Mesenchymal stem cell (in vitro differentiated cells and primary cell): Measurements from ENCODE around the gene SPPL2A.
A peak's percentile ranks its signal among the peaks of the same experiment; 100 is the strongest.
"Not testable (repeated sequence)": the region's sequence is repeated elsewhere in the genome, so short reads cannot be mapped to it uniquely, and the experiment has no call there.

Experiments
- DNase-seq: peaks from one replicate; pipeline ENCODE4 v3.0.0-alpha.2; 2013
- H2AFZ ChIP-seq: one replicate; pipeline ENCODE4 v1.6.1; 2013; ENCODE audit warnings: low read depth, mild to moderate bottlenecking, control low read depth, inconsistent platforms, low read length, moderate library complexity
- H2AK5ac ChIP-seq: 2 replicates; pipeline ENCODE4 v1.6.1; 2013; ENCODE audit warnings: low read length, moderate library complexity, mild to moderate bottlenecking, inconsistent platforms; ENCODE audit not compliant: severe bottlenecking
- H2BK120ac ChIP-seq: one replicate; pipeline ENCODE4 v1.6.1; 2013; ENCODE audit warnings: low read depth, mild to moderate bottlenecking, inconsistent platforms, low read length, moderate library complexity
- H2BK12ac ChIP-seq, 2 experiments: one replicate each; pipeline ENCODE4 v1.6.1; 2013; ENCODE audit warnings: inconsistent platforms in 2 of 2, low read length in 2 of 2, mild to moderate bottlenecking in 2 of 2, moderate library complexity in 2 of 2, control low read depth in 1 of 2
- H2BK15ac ChIP-seq: one replicate; pipeline ENCODE4 v1.6.1; 2013; ENCODE audit warnings: mild to moderate bottlenecking, low read depth, inconsistent platforms; ENCODE audit not compliant: poor library complexity, severe bottlenecking
- H2BK5ac ChIP-seq: 2 replicates; pipeline ENCODE4 v1.6.1; 2013; ENCODE audit warnings: low read depth, mild to moderate bottlenecking, low read length, control low read depth, inconsistent platforms; ENCODE audit not compliant: poor library complexity, severe bottlenecking
- H3K14ac ChIP-seq, 2 experiments: one replicate each; pipeline ENCODE4 v1.6.1; 2013; ENCODE audit warnings: inconsistent platforms in 2 of 2, low read length in 2 of 2, control low read depth in 1 of 2, mild to moderate bottlenecking in 1 of 2, moderate library complexity in 1 of 2
- H3K18ac ChIP-seq, 2 experiments: one replicate each; pipeline ENCODE4 v1.6.1; 2013; ENCODE audit warnings: inconsistent platforms in 2 of 2, low read length in 2 of 2, control low read depth in 1 of 2, low read depth in 1 of 2, mild to moderate bottlenecking in 1 of 2
- H3K23ac ChIP-seq, 2 experiments: one replicate each; pipeline ENCODE4 v1.6.1; 2013; ENCODE audit warnings: inconsistent platforms in 2 of 2, low read length in 2 of 2, mild to moderate bottlenecking in 2 of 2, moderate library complexity in 2 of 2, control low read depth in 1 of 2
- H3K27ac ChIP-seq: 2 replicates; pipeline ENCODE4 v1.5.1; 2013; ENCODE audit warnings: mild to moderate bottlenecking, moderate library complexity, low read length, control low read depth, inconsistent platforms; ENCODE audit not compliant: poor library complexity, severe bottlenecking
- H3K27me3 ChIP-seq, 2 experiments: 2 replicates each; pipeline versions ENCODE4 v1.6.1 to v1.7.0; 2013; ENCODE audit warnings: low read length in 2 of 2, mild to moderate bottlenecking in 2 of 2, moderate library complexity in 2 of 2, control low read depth in 1 of 2, inconsistent platforms in 1 of 2; ENCODE audit not compliant: control insufficient read depth in 1 of 2, insufficient read depth in 1 of 2
- H3K36me3 ChIP-seq, 2 experiments: 2 replicates each; pipeline versions ENCODE4 v1.6.1 to v1.7.0; 2013; ENCODE audit warnings: low read length in 2 of 2, control low read depth in 1 of 2, inconsistent platforms in 1 of 2, low read depth in 1 of 2, mild to moderate bottlenecking in 1 of 2; ENCODE audit not compliant: insufficient read depth in 2 of 2, control insufficient read depth in 1 of 2
- H3K4ac ChIP-seq, 2 experiments: one replicate each; pipeline ENCODE4 v1.6.1; 2013; ENCODE audit warnings: inconsistent platforms in 2 of 2, low read length in 2 of 2, mild to moderate bottlenecking in 2 of 2, moderate library complexity in 2 of 2, control low read depth in 1 of 2, low read depth in 1 of 2
- H3K4me1 ChIP-seq: 2 replicates; pipeline ENCODE4 v1.6.1; 2013; ENCODE audit warnings: low read depth, low read length, control low read depth; ENCODE audit not compliant: control insufficient read depth, insufficient read depth
- H3K4me2 ChIP-seq: 2 replicates; pipeline ENCODE4 v1.6.1; 2013; ENCODE audit warnings: low read length, mild to moderate bottlenecking, inconsistent platforms; ENCODE audit not compliant: poor library complexity, severe bottlenecking
- H3K4me3 ChIP-seq, 2 experiments: 2 replicates each; pipeline versions ENCODE4 v1.5.1 to v1.7.0; 2013; ENCODE audit warnings: low read length in 2 of 2, mild to moderate bottlenecking in 2 of 2, control low read depth in 1 of 2, low read depth in 1 of 2; ENCODE audit not compliant: insufficient read depth in 1 of 2
- H3K79me1 ChIP-seq: replicated peaks from 2 replicates; pipeline ENCODE4 v1.6.1; 2013; ENCODE audit warnings: mild to moderate bottlenecking, control low read depth, low read length, inconsistent platforms; ENCODE audit not compliant: poor library complexity, severe bottlenecking
- H3K9ac ChIP-seq: 2 replicates; pipeline ENCODE4 v1.7.0; 2013; ENCODE audit warnings: mild to moderate bottlenecking, low read length, moderate library complexity
- H3K9me3 ChIP-seq: 2 replicates; pipeline ENCODE4 v1.7.0; 2013; ENCODE audit warnings: mild to moderate bottlenecking, low read length; ENCODE audit not compliant: control insufficient read depth
- H4K8ac ChIP-seq: one replicate; pipeline ENCODE4 v1.6.1; 2013; ENCODE audit warnings: inconsistent platforms, mild to moderate bottlenecking, low read length, moderate library complexity
- H4K91ac ChIP-seq: one replicate; pipeline ENCODE4 v1.6.1; 2013; ENCODE audit warnings: mild to moderate bottlenecking, low read length, inconsistent platforms
- WGBS: methylation state at CpG from one replicate; pipeline ENCODE4 v1.1.7; 2013; ENCODE audit warnings: mixed read lengths; 5-methylcytosine and 5-hydroxymethylcytosine counted together

The SPPL2A gene

DNA sequence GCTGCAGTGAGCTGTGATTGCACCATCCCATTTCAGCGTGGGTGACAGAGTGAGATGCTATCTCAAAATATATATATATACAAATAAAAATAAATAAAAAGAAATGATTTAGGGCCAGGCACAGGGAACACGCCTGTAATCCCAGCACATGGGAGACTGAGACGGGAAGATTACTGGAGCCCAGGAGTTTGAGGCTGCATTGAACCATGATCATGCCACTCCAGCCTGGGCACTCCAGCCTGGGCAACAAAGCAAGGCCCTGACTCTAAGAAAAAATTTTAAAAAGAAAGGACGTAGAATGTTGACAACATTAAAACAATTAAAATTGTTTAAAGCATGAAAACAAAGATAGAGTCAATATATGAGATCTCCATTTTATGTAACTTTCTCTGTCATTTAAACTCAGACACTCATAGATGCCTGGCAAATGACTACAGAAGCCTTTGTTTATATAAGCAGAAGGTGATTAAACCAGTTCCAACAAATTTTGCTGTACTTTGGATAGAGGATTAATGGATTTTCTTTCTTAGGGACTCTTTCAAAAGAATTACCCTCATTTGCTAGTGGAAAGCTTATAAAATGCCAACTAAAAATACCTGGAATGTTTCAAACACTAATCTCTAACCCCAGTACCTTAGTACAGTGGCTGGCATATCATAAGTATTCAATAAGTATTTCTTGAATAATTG lies 68.3 kb downstream of the SPPL2A start:
- Histone ChIP-seq H2BK15ac (no peak overlapping the region), H4K91ac (no peak overlapping the region), H3K4me3 (no peak overlapping the region), H3K27ac (no peak overlapping the region), H3K14ac (no peak overlapping the region), H3K4me1 (no peaks in the 10 kb centered on the region), H3K9me3 (no peaks in the 10 kb centered on the region), H2AK5ac (no peak overlapping the region), H2BK12ac (no peak overlapping the region), H3K36me3 (no peaks in the 10 kb centered on the region), H2AFZ (no peak overlapping the region), H3K23ac (no peak overlapping the region), H4K8ac (no peak overlapping the region), H3K4me2 (no peak overlapping the region), H2BK5ac (no peak overlapping the region), H3K18ac (no peak overlapping the region), H3K79me1 (no peaks in the 10 kb centered on the region), H3K4ac (no peak overlapping the region), H2BK120ac (no peak overlapping the region), H3K27me3 (no peaks in the 10 kb centered on the region), H3K9ac (peak overlapping the region; percentile 22)
- WGBS: 98% methylated on average over 2 of the region's 4 CpGs
- peak; percentile 17 for DNase-seq

DNA sequence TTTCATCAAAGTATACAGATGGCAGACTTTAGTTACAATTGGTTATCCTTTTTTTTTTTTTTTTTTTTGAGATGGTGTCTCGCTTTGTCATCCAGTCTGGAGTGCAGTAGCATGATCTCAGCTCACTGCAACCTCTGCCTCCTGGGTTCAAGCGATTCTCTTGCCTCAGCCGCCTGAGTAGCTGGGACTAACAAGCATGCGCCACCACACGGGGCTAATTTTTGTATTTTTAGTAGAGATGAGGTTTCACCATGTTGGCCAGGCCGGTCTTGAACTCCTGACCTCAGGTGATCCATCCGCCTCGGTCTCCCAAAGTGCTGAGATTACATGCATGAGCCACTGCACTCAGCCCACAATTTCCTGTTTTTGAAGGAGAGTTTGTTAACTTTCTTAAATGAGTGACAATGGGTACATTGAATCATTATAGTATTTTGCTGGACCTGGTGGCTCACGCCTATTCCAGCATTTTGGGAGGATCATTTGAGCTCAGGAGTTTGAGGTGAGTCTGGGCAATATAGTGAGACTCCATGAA lies 70.8 kb downstream of the SPPL2A start:
- not testable (repeated sequence) for H3K14ac ChIP-seq, H3K4me1 ChIP-seq, H2BK12ac ChIP-seq, H3K9ac ChIP-seq, H3K79me1 ChIP-seq, DNase-seq, H3K36me3 ChIP-seq, H2BK5ac ChIP-seq, H2AK5ac ChIP-seq, H2AFZ ChIP-seq, H3K27me3 ChIP-seq, H3K23ac ChIP-seq, H3K4ac ChIP-seq, H2BK15ac ChIP-seq, H3K4me3 ChIP-seq, H4K91ac ChIP-seq, H4K8ac ChIP-seq, H3K27ac ChIP-seq, H3K4me2 ChIP-seq, H3K9me3 ChIP-seq, H3K18ac ChIP-seq, H2BK120ac ChIP-seq
- WGBS: 96% methylated on average over 9 of the region's 9 CpGs

DNA sequence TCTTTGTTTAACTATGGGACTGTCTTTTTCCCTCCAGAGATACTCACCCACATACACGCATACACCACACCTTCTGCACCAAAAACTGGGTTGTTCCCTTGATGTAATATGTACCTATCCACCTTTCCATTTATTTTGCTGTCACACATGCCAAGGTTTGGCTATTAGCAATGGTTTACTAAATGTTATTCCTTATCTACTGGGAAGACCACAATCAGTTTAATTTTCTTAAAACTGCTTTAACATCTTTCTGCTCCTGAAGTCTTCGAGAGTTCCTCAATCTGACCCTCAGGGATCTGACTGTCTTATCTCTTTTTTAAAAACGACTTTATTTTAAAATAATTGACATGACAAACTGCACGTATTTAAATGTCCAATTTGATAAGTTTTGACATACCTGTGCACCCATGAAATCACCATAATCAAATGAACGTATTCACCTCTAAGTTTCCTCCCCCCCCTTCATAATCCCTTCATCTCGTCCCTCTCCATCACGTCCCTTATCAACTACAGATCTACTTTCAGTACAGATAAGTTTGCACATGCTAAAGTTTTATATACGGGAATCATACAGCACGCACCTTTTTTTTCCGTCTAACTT lies 78.1 kb downstream of the SPPL2A start:
- Histone ChIP-seq H4K91ac (no peak overlapping the region), H3K9ac (peak overlapping the region; percentile 96)
- 71% methylated on average over 10 of the region's 10 CpGs for WGBS

More for the DNA sequence above, 78.1 kb downstream of the SPPL2A start:
- Histone ChIP-seq H2BK15ac (no peak overlapping the region), H3K27ac (peak overlapping the region; percentile 92), H2BK120ac (no peak overlapping the region), H3K9me3 (no peaks in the 10 kb centered on the region), H2BK5ac (no peak overlapping the region), H2BK12ac (no peak overlapping the region), H3K4me1 (peaks cover 8% of the 10 kb centered on the region), H2AFZ (no peak overlapping the region), H2AK5ac (no peak overlapping the region), H3K23ac (no peak overlapping the region), H3K79me1 (peaks cover 2% of the 10 kb centered on the region), H4K8ac (peak overlapping the region; percentile 92), H3K4me3 (peak overlapping the region in 1 of 2 experiments; percentile 98), H3K36me3 (peaks cover 15 to 16% of the 10 kb centered on the region in 2 experiments), H3K18ac (peak overlapping the region in 1 of 2 experiments; percentile 67), H3K4ac (peak overlapping the region in 1 of 2 experiments; percentile 22), H3K27me3 (no peaks in the 10 kb centered on the region), H3K14ac (no peak overlapping the region), H3K4me2 (peak overlapping the region; percentile 64)
- no peak for DNase-seq
